ENCODE data around the gene ROMO1.

- no peak for TF ChIP-seq CTCF (IDR thresholded peaks at IDR 0.05)
- TF ChIP-seq EP300 (IDR thresholded peaks at IDR 0.05): no peak
- no peak for TF ChIP-seq POLR2AphosphoS5 (IDR thresholded peaks at IDR 0.05)
- no peak for TF ChIP-seq POLR2A (IDR thresholded peaks at IDR 0.05)
Observed at GRCh38 chr20:35737865-35738333, 38.7 kb downstream of the ROMO1 start.

Data from gastroesophageal sphincter (tissue), 3 donors.